ENCODE data around the gene FAM229B. TPM values are rescaled to one million over a fixed set of nuclear protein-coding genes. Genes with fewer than 3 reads are reported as not detected.

The FAM229B gene
- total RNA-seq, 1 experiment from 2014 or later = 12.3 TPM

DNA sequence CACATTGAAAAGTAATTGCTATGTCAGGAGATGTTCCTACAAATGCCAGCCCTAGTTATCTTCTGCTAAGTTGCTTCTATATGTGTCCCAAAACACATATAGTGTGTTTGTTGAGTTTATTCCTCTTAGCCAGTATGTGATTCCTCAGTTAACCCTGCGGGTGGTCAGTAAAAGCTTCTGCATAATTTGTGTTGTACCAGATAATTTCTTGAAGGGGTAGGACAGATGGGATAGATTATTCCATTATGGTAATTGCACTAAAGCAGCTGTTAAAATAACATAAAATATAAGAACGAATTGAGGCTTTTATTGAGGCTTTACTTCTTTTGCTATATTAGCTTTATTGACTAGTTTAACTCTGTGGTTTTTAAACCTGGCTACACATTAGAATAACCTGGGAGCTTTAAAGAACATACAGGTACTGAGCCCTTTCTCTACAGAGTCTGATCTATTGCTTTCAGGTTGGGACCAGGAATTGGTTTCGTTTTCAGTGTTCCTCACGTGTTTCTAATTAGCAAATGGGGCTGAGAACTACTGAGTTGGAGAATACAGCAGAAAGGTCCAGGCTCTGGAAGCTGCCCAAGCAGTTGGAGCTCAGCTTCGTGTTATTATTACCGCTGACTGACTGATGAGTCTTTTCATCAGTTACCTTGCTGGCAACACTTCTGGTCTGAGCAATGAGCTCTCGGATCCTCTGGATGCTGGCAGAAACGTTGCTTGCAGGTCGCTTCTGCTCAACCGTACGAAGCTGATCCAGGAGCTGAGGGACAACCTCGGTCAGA lies 56.9 kb downstream of the FAM229B start:
- no peaks in the 10 kb centered on the region for H3K4me1 ChIP-seq (replicated peaks; ENCODE audit: insufficient read depth)
- no peak for TF ChIP-seq EZH2 (IDR thresholded peaks at IDR 0.05; ENCODE audit: low read depth)
- TF ChIP-seq, protein P1, sequence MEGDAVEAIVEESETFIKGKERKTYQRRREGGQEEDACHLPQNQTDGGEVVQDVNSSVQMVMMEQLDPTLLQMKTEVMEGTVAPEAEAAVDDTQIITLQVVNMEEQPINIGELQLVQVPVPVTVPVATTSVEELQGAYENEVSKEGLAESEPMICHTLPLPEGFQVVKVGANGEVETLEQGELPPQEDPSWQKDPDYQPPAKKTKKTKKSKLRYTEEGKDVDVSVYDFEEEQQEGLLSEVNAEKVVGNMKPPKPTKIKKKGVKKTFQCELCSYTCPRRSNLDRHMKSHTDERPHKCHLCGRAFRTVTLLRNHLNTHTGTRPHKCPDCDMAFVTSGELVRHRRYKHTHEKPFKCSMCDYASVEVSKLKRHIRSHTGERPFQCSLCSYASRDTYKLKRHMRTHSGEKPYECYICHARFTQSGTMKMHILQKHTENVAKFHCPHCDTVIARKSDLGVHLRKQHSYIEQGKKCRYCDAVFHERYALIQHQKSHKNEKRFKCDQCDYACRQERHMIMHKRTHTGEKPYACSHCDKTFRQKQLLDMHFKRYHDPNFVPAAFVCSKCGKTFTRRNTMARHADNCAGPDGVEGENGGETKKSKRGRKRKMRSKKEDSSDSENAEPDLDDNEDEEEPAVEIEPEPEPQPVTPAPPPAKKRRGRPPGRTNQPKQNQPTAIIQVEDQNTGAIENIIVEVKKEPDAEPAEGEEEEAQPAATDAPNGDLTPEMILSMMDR (conservative IDR thresholded peaks at IDR 0.05) = no peak
- H3K9me3 ChIP-seq (ENCODE audit: insufficient read depth, low read depth) = no peaks in the 10 kb centered on the region
- ChIA-PET POLR2A (ENCODE audit: unreplicated experiment) (no interaction called here), CTCF (no interaction called here)
- intact Hi-C loops (cut with micrococcal nuclease; ENCODE audit: unreplicated experiment) = no loop called here
- H3K4me3 ChIP-seq = no peak overlapping the region
- H3K27ac ChIP-seq = no peak overlapping the region
- no peaks in the 10 kb centered on the region for H3K9me2 ChIP-seq (ENCODE audit: insufficient read depth)
- no TSS peak for BruUV-seq (replicated peaks)
- no peak overlapping the region for H2AFZ ChIP-seq
- peaks cover 90% of the 10 kb centered on the region for H3K36me3 ChIP-seq (ENCODE audit: low read depth)
- H3F3A ChIP-seq (ENCODE audit: insufficient read depth, low read depth) = peaks cover 6% of the 10 kb centered on the region; the same call in 1 of the 2 replicates
- DNase-seq = no peak
- no peaks in the 10 kb centered on the region for H3K27me3 ChIP-seq (ENCODE audit: insufficient read depth, low read depth)
- H3K79me2 ChIP-seq (ENCODE audit: low read depth) = no peaks in the 10 kb centered on the region
- no peak overlapping the region for H3K4me2 ChIP-seq
- H4K20me1 ChIP-seq (ENCODE audit: insufficient read depth) = no peaks in the 10 kb centered on the region

DNA sequence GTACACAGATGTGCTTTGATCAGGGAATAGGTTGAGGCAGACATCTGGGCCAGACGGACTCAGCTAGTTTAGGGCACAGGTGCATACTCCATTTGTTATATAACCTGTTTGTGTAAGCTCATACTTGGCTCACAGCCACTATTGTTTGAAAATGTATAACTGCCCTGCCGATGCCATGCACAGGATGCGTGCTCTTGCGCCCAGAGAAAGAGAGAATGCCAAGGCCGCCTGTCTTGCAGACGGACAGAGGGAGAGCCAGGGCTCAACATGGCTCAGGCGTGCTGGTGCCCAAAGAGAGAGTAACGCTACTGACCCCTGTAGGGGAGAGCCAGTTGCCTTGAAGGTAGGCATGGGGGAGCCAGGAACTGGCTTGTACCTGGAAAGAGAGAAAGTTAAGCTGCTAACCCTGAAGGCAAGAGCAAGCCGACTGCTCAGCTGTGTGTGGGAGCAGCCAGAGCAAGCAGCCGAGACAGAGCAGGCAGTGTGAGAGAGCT lies 57.7 kb downstream of the FAM229B start:
- Histone ChIP-seq H3K79me2 (ENCODE audit: low read depth) (no peaks in the 10 kb centered on the region), H3K27ac (no peak overlapping the region), H3F3A (ENCODE audit: insufficient read depth, low read depth) (peaks cover 6% of the 10 kb centered on the region; the same call in 1 of the 2 replicates), H3K4me2 (no peak overlapping the region), H3K9me3 (ENCODE audit: insufficient read depth, low read depth) (no peaks in the 10 kb centered on the region), H3K9me2 (ENCODE audit: insufficient read depth) (no peaks in the 10 kb centered on the region), H4K20me1 (ENCODE audit: insufficient read depth) (no peaks in the 10 kb centered on the region), H3K4me3 (no peak overlapping the region), H3K36me3 (ENCODE audit: low read depth) (peaks cover 89% of the 10 kb centered on the region), H3K4me1 (replicated peaks; ENCODE audit: insufficient read depth) (no peaks in the 10 kb centered on the region), H2AFZ (no peak overlapping the region), H3K27me3 (ENCODE audit: insufficient read depth, low read depth) (no peaks in the 10 kb centered on the region)
- intact Hi-C loops (cut with micrococcal nuclease; ENCODE audit: unreplicated experiment) = no loop called here
- ChIA-PET POLR2A (ENCODE audit: unreplicated experiment) (no interaction called here), CTCF (no interaction called here)
- no peak for DNase-seq
- no TSS peak for BruUV-seq (replicated peaks)
- no peak for TF ChIP-seq EZH2 (IDR thresholded peaks at IDR 0.05; ENCODE audit: low read depth)
- TF ChIP-seq, protein P1 (conservative IDR thresholded peaks at IDR 0.05) = no peak

DNA sequence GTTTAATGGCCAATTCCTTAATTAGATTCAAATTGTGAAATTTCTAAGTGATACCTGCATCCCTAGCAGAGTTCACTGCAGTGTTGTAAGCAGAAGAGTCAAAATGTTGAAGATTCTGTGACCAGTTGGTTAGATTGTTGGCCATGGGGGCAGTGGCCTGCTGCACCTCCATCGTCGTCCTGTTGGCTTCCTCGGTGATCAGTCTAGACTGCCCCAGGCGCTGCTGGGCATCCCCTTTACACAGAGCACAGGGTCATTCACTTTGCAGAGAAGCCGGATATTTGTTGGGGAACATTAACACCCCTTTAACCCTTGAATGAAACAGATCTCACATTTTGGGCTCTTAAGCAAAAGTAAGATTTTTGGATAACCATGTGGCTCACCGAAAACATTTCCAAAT lies 60.7 kb downstream of the FAM229B start:
- Histone ChIP-seq H3K4me1 (replicated peaks; ENCODE audit: insufficient read depth) (no peaks in the 10 kb centered on the region), H3K36me3 (ENCODE audit: low read depth) (peaks cover 89% of the 10 kb centered on the region), H3K4me2 (no peak overlapping the region), H2AFZ (no peak overlapping the region), H3K9me3 (ENCODE audit: insufficient read depth, low read depth) (no peaks in the 10 kb centered on the region), H3K27ac (no peak overlapping the region), H3K9me2 (ENCODE audit: insufficient read depth) (no peaks in the 10 kb centered on the region), H3K79me2 (ENCODE audit: low read depth) (no peaks in the 10 kb centered on the region), H3K4me3 (no peak overlapping the region), H3F3A (ENCODE audit: insufficient read depth, low read depth) (peaks cover 15% of the 10 kb centered on the region), H3K27me3 (ENCODE audit: insufficient read depth, low read depth) (no peaks in the 10 kb centered on the region), H4K20me1 (ENCODE audit: insufficient read depth) (no peaks in the 10 kb centered on the region)
- intact Hi-C loops (cut with micrococcal nuclease; ENCODE audit: unreplicated experiment) = no loop called here
- CTCF ChIA-PET = no interaction called here
- no peak for DNase-seq
- POLR2A ChIA-PET (ENCODE audit: unreplicated experiment) = no interaction called here
- BruUV-seq (replicated peaks) = no TSS peak
- TF ChIP-seq, protein P1 (conservative IDR thresholded peaks at IDR 0.05) = no peak
- TF ChIP-seq EZH2 (IDR thresholded peaks at IDR 0.05; ENCODE audit: low read depth) = no peak
